ENCODE data around the gene BPIFB4. TPM values are rescaled to one million over a fixed set of nuclear protein-coding genes. Genes with fewer than 3 reads are reported as not detected.

BPIFB4 gene
- total and polyA plus RNA-seq, 8 donors: not detected

DNA sequence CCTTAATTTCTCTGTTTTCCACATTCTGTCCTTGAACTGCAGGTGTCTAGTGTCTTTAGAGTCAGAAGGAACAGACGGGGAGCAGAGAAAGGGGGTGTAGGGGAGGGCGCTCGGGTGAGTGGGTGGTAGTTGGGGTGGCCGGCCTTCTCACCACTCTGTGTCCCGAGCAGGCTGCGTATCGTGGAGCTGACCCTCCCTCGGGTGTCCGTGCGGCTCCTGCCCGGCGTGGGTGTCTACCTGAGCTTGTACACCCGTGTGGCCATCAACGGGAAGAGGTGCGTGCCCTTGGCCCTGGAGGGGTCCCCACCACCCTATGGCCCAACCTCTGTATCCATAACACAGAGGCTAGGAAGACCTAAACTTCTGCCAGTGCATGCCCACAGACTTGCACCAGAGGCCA, 5.3 kb downstream of the BPIFB4 start:
- no peaks in the 10 kb centered on the region for H3K36me3 ChIP-seq
- no peak overlapping the region for H3K27ac ChIP-seq
- no peaks in the 10 kb centered on the region for H3K4me1 ChIP-seq
- ATAC-seq (no peak), DNase-seq (peak in 1 of 4 donors; percentile 78)
- H3K4me3 ChIP-seq: no peak overlapping the region
- intact Hi-C loops (cut with DNase I): no loop called here
- H3K9me3 ChIP-seq: no peaks in the 10 kb centered on the region
- TF ChIP-seq, protein P1, sequence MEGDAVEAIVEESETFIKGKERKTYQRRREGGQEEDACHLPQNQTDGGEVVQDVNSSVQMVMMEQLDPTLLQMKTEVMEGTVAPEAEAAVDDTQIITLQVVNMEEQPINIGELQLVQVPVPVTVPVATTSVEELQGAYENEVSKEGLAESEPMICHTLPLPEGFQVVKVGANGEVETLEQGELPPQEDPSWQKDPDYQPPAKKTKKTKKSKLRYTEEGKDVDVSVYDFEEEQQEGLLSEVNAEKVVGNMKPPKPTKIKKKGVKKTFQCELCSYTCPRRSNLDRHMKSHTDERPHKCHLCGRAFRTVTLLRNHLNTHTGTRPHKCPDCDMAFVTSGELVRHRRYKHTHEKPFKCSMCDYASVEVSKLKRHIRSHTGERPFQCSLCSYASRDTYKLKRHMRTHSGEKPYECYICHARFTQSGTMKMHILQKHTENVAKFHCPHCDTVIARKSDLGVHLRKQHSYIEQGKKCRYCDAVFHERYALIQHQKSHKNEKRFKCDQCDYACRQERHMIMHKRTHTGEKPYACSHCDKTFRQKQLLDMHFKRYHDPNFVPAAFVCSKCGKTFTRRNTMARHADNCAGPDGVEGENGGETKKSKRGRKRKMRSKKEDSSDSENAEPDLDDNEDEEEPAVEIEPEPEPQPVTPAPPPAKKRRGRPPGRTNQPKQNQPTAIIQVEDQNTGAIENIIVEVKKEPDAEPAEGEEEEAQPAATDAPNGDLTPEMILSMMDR (IDR thresholded peaks at IDR 0.05): no peak
- no peaks in the 10 kb centered on the region for H3K27me3 ChIP-seq

DNA sequence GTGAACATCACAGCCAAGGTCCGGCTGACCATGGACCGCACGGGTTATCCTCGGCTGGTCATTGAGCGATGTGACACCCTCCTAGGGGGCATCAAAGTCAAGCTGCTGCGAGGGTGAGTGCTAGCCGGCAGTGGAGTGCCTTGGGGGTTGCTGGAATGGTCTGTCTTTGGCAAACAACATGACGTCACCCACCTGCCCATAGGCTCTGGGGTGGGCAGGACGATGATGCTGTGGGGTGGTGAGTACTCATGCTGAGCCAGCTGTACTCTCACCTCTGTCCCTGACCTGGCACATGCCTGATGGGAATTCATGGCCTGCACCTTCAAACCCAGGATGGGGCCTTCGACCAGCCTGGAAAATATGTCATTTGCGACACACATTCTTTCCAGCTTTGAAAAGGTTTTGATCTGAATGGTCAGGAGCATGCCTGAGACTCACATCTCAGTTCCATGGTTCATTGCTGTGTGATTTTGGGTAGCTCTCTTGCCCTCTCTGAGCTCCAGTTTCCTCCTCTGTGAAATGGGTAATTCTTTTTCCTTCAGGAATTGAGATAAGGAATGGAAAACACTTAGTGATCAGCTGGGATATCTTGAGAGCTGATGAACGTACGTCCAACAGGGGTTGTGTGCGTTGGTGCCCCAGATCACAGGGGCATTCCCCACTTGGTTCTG, 6.7 kb downstream of the BPIFB4 start:
- H3K4me3 ChIP-seq: no peak overlapping the region
- intact Hi-C loops (cut with DNase I): no loop called here
- no peaks in the 10 kb centered on the region for H3K27me3 ChIP-seq
- no peaks in the 10 kb centered on the region for H3K36me3 ChIP-seq
- no peak overlapping the region for H3K27ac ChIP-seq
- DNase-seq: no peak
- ATAC-seq: no peak
- H3K4me1 ChIP-seq: no peaks in the 10 kb centered on the region
- TF ChIP-seq, protein P1 (IDR thresholded peaks at IDR 0.05): no peak
- H3K9me3 ChIP-seq: no peaks in the 10 kb centered on the region

DNA sequence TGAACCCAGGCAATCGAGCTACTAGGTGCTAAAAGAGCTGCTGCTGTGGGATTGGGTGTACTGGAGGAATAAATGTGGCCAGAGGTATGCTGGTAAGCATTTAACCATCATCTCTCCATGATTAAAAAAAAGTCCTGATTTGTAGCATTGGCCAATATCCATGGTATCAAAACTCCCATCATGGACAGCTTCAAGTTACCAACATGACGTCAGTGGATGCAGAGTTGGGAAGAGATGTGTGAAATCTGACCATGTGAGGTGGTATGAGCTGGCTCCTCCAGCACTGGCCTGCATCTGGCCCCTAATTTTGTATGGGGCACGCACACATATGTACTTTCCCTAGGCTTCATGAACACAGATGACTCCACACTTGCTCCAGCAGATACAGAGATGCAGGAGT, 11.7 kb downstream of the BPIFB4 start:
- intact Hi-C loops (cut with DNase I): no loop called here
- H3K36me3 ChIP-seq: no peaks in the 10 kb centered on the region
- ATAC-seq: no peak
- no peaks in the 10 kb centered on the region for H3K27me3 ChIP-seq
- no peak overlapping the region for H3K27ac ChIP-seq
- TF ChIP-seq, protein P1 (IDR thresholded peaks at IDR 0.05): no peak
- no peaks in the 10 kb centered on the region for H3K9me3 ChIP-seq
- H3K4me1 ChIP-seq: no peaks in the 10 kb centered on the region
- no peak overlapping the region for H3K4me3 ChIP-seq
- no peak for DNase-seq

DNA sequence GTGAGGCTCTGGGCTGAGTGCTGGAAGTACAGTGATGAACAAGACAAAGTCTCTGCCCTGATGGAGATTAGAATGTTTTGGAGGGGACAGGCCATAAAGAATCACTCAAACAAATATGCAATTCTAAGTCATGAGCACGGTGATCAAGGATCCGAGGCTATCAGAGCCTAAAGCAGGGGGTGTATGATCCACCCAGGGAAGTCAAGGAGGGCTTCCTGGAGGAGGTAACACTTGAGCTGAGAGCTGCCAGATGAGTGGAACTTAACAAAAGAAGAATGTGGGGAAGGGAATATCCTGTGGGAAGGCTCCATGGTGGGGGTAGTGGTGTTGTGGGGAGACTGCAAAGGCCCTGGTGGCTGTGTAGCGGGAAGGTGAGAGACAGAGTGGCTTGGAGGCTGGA, 12.2 kb downstream of the BPIFB4 start:
- TF ChIP-seq, protein P1 (IDR thresholded peaks at IDR 0.05): no peak
- H3K4me1 ChIP-seq: peaks cover 0 to under 1% of the 10 kb centered on the region in 2 donors
- ATAC-seq (no peak), DNase-seq (no peak)
- H3K27ac ChIP-seq: no peak overlapping the region
- no peak overlapping the region for H3K4me3 ChIP-seq
- no peaks in the 10 kb centered on the region for H3K9me3 ChIP-seq
- H3K27me3 ChIP-seq: no peaks in the 10 kb centered on the region
- H3K36me3 ChIP-seq: no peaks in the 10 kb centered on the region
- intact Hi-C loops (cut with DNase I): no loop called here

DNA sequence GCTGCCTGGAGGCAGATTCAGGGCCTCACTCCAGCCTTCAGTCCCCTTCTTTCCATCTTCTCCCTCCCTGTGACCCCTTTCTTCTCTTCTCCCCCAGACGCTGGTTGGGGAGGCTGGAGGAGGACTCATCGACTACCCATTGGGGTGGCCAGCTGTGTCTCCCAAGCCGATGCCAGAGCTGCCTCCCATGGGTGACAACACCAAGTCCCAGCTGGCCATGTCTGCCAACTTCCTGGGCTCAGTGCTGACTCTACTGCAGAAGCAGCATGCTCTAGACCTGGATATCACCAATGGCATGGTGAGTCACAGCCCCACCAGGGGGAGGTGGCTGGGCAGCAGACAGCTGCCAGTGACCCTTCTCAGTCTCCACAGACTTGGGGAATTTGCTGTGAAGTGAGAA, 12.9 kb downstream of the BPIFB4 start:
- TF ChIP-seq, protein P1 (IDR thresholded peaks at IDR 0.05): no peak
- Histone ChIP-seq H3K9me3 (no peaks in the 10 kb centered on the region), H3K27ac (no peak overlapping the region), H3K27me3 (no peaks in the 10 kb centered on the region), H3K36me3 (no peaks in the 10 kb centered on the region), H3K4me3 (no peak overlapping the region), H3K4me1 (peaks cover 0 to 3% of the 10 kb centered on the region in 2 donors)
- intact Hi-C loops (cut with DNase I): no loop called here
- DNase-seq (no peak), ATAC-seq (no peak)
